Fibroblast of villous mesenchyme (primary cell): Measurements from ENCODE around the gene TSHZ2. TPM values are rescaled to one million over a fixed set of nuclear protein-coding genes. Genes with fewer than 3 reads are reported as not detected.

Experiments
- DNase-seq: peaks from one replicate; pipeline ENCODE4 v3.0.0-alpha.2; 2010; ENCODE audit warnings: low read depth
- H3K4me3 ChIP-seq: 2 replicates; pipeline ENCODE4 v1.5.1; 2011; ENCODE audit warnings: low read depth, mild to moderate bottlenecking, low read length
- total RNA-seq: library from RNA; depleted of rRNA; stranded (reverse); fragments of >200 nt; gene quantifications from 2 replicates; pipeline ENCODE4 v1.2.3, GENCODE V29; 2012
- TF ChIP-seq, protein P1 (sequence below): IDR thresholded peaks from 2 replicates; pipeline ENCODE4 v1.5.1; 2012; ENCODE audit warnings: low read depth, mild to moderate bottlenecking, low read length; ENCODE audit not compliant: insufficient read depth

The TSHZ2 gene
- total RNA-seq, 1 donor, result 2.6 TPM

DNA sequence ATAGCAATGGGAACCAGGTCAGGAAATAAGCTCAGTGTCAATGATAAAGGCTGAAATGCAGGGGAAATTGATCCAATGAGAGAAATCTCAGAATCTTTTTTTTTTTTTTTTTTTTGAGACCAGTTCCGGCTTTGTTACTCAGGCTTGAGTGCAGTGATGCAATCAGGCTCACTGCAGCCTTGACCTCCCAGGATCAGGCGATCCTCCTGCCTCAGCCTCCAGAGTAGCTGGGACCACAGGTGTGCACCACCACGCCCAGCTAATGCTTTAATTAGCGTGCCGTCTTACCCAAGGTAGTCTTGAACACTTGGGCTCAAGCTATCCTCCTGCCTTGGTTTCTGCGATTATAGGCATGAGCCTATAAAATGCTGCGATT is 325.0 kb downstream of the TSHZ2 start:
- TF ChIP-seq, protein P1, sequence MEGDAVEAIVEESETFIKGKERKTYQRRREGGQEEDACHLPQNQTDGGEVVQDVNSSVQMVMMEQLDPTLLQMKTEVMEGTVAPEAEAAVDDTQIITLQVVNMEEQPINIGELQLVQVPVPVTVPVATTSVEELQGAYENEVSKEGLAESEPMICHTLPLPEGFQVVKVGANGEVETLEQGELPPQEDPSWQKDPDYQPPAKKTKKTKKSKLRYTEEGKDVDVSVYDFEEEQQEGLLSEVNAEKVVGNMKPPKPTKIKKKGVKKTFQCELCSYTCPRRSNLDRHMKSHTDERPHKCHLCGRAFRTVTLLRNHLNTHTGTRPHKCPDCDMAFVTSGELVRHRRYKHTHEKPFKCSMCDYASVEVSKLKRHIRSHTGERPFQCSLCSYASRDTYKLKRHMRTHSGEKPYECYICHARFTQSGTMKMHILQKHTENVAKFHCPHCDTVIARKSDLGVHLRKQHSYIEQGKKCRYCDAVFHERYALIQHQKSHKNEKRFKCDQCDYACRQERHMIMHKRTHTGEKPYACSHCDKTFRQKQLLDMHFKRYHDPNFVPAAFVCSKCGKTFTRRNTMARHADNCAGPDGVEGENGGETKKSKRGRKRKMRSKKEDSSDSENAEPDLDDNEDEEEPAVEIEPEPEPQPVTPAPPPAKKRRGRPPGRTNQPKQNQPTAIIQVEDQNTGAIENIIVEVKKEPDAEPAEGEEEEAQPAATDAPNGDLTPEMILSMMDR, result no peak
- no peak overlapping the region for H3K4me3 ChIP-seq
- DNase-seq, result no peak

DNA sequence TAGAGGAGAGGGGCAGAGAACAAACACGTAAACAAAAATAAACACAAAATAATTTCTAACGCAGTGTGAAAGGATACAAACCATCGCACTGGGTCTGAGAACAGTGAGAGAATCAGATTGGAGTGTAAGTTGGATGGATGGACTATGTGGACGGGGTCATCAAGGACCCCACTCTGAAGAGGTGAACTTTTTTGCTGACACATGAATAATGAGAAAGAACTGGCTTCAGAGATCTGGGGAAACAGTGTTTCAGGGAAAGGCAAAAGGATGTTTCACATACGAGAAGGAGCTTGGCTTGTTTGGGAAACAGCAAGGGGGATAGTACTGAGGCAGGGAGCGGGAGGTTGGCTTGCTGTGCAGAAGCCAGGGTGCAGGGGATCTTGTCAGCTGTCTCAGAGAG is 326.1 kb downstream of the TSHZ2 start:
- TF ChIP-seq, protein P1, result no peak
- H3K4me3 ChIP-seq, result no peak overlapping the region
- no peak for DNase-seq

DNA sequence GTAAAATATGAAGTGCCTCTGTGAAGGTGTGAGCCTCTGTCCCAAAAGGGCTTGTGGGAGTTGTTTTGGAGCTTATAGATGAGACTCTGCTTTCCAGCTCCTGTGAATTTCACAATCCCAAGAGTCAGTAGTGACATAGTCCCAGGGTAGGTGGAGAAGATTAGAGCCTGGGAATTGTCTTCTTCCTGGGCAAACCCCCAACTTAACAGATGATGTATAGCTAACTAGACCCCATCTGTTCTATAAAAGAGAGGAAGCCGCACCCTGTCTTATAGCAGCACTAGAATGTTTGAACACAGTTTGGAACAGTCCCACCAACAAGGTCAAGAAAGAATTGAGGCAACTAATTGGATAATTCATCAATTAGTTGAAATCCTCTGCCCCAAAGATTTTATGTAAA is 326.8 kb downstream of the TSHZ2 start:
- DNase-seq, result no peak
- TF ChIP-seq, protein P1, result no peak
- H3K4me3 ChIP-seq, result no peak overlapping the region

DNA sequence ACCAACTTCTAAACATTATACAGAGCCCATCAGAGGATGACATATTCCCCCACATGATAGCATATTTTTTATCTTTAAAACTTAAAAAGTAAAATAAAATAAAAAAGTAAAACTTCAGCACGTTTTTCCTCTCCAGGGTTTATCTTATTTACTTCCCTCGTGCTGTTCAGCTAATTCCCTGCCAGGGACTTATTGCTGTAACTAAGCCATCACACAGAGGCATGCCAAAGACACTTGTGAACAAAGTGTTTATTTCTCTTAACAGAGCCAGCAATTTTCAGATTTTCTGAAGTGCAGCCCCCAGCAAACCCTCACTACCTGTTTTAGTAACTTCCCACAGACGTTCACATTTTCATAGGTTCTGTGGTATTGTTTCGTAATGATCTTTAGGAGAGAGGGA is 327.7 kb downstream of the TSHZ2 start:
- no peak for DNase-seq
- TF ChIP-seq, protein P1, result no peak
- no peak overlapping the region for H3K4me3 ChIP-seq

DNA sequence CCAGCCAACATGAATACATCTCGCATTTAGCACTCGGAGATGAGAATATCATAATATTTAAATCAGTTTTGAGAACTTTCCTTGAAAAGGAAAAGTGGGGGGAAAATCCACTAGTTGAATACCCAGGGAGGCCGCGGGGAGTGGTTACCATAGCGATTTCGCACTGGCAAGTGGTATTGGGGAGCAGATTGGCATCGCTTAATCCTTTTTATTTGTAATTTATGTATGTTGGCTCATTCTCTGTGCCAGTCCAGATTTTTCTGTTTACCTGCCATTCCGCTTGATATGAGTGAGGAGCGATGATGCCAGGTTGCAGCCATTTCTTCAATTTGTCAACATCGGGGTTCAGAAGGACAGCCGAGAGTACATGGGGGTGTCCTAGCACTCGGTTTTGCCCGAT is 329.7 kb downstream of the TSHZ2 start:
- TF ChIP-seq, protein P1, result no peak
- no peak overlapping the region for H3K4me3 ChIP-seq
- DNase-seq, result no peak

DNA sequence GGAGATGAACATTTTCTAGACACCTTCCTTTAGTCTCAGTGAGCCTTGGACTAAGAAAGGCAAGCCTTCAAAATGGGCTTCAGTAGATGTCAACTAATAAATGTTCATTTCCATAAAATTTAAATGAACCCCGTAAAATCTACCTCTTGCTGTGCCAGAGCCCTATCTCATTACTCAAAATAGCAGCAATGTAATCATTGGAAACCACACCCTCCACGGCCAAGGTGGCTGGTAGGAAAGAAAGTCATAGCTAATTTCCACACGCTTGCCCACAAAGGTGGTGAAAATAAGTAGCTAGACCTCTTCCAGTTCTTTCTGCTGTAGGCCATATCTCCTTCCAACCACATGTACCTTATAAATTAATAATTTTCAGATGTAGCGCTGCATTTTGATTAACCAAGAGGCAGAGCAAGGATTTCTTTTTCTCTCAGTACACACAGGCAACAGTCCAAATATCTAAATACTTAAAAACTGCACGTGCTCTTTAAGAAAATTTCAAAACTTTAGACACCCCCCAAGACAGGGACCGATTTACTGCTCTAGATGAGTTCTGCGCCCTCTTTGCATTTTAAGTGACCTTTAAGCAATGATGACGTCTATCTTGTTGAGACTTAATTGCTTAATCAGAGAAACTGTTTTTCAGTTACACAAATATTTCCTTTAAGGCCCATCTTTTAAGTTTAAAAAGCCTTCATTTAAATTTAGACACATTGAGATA is 330.7 kb downstream of the TSHZ2 start:
- no peak for DNase-seq
- TF ChIP-seq, protein P1, result no peak
- H3K4me3 ChIP-seq, result no peak overlapping the region

DNA sequence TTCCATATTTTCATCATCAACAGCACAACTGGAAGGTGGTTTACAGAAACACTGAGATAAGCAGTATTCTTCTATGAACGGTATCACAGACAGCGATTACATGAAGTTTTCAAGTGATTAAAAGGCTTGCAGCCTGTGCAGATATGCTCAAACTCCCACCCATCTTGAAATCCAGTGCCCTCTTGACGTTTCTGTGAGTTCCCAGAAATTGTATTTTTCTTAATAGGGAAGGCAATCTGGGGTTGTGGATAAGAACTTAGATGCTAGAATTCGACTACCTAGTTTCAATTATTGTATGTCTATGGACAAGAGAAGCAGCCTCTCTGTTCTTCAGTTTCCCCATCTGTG is 331.2 kb downstream of the TSHZ2 start:
- no peak for DNase-seq
- H3K4me3 ChIP-seq, result no peak overlapping the region
- TF ChIP-seq, protein P1, result no peak
